HG03039 (cell line): ENCODE data around the gene MAP6.
"Not testable (repeated sequence)": the region's sequence is repeated elsewhere in the genome, so short reads cannot be mapped to it uniquely, and the experiment has no call there.

Experiments used
- ATAC-seq: cut with Tn5 transposase; IDR thresholded peaks from one replicate; pipeline ENCODE4 v1.9.1; 2021; ENCODE audit warnings: mild to moderate bottlenecking, moderate library complexity; ENCODE audit not compliant: unreplicated experiment

MAP6 gene

GRCh38 chr11:75593286-75593915 is 75.4 kb downstream of the MAP6 start:
- ATAC-seq = no peak

- no peak for ATAC-seq
Observed at GRCh38 chr11:75592715-75593114, 76.1 kb downstream of the MAP6 start.

- ATAC-seq = no peak
Observed at GRCh38 chr11:75591966-75592365, 76.9 kb downstream of the MAP6 start.

- ATAC-seq = no peak
Observed at GRCh38 chr11:75591371-75591770, 77.5 kb downstream of the MAP6 start.

- no peak for ATAC-seq
Observed at GRCh38 chr11:75589933-75590332, 78.9 kb downstream of the MAP6 start.

- ATAC-seq = no peak
Observed at GRCh38 chr11:75589051-75589450, 79.8 kb downstream of the MAP6 start.

GRCh38 chr11:75588051-75588481 is 80.8 kb downstream of the MAP6 start:
- ATAC-seq = no peak

- no peak for ATAC-seq
Observed at GRCh38 chr11:75586395-75586794, 82.4 kb downstream of the MAP6 start.

GRCh38 chr11:75585293-75585670 is 83.6 kb downstream of the MAP6 start:
- no peak for ATAC-seq

GRCh38 chr11:75584659-75585292 is 84.1 kb downstream of the MAP6 start:
- ATAC-seq = not testable (repeated sequence)

GRCh38 chr11:75583718-75584658 is 84.8 kb downstream of the MAP6 start:
- ATAC-seq = no peak

GRCh38 chr11:75582895-75583717 is 85.7 kb downstream of the MAP6 start:
- no peak for ATAC-seq

GRCh38 chr11:75582506-75582894 is 86.3 kb downstream of the MAP6 start:
- ATAC-seq = no peak

GRCh38 chr11:75579841-75580240 is 89.0 kb downstream of the MAP6 start:
- no peak for ATAC-seq

- ATAC-seq = no peak
Observed at GRCh38 chr11:75578977-75579376, 89.9 kb downstream of the MAP6 start.

- ATAC-seq = no peak
Observed at GRCh38 chr11:75577207-75577606, 91.6 kb downstream of the MAP6 start.

GRCh38 chr11:75576499-75576918 is 92.3 kb downstream of the MAP6 start:
- no peak for ATAC-seq

- no peak for ATAC-seq
Observed at GRCh38 chr11:75576017-75576416, 92.8 kb downstream of the MAP6 start.

GRCh38 chr11:75574698-75575602 is 93.9 kb downstream of the MAP6 start:
- no peak for ATAC-seq

GRCh38 chr11:75572744-75573143 is 96.1 kb downstream of the MAP6 start:
- ATAC-seq = no peak
